ENCODE data around the gene DNAH6. TPM values are rescaled to one million over a fixed set of nuclear protein-coding genes. Genes with fewer than 3 reads are reported as not detected.

DNAH6 gene
- total and polyA plus RNA-seq, 10 of the 15 experiments (the other 5 are each of a cell fraction or from before 2014, with no cell fraction given): 0.07 to 1.0 (median 0.29) TPM

DNA sequence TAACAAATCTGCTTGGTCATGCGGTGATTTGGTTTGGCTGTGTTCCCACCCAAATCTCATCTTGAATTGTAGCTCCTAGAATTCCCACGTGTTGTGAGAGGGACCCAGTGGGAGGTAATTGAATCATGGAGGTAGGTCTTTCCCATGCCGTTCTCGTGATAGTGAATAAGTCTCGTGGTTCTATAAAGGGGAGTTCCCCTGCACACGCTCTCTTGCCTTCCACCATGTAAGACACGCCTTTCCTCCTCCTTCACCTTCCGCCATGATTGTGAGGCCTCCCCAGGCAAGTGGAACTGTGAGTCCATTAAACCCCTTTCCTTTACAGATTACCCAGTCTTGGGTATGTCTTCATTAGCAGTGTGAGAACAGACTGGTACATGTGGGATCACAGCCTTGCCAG is 327.8 kb downstream of the DNAH6 start:
- no peak for ATAC-seq
- no peaks in the 10 kb centered on the region for H3K79me2 ChIP-seq (ENCODE audit: control insufficient read depth, insufficient read depth, low read length)
- CTCF ChIA-PET: no interaction called here

More for the DNA sequence above, 327.8 kb downstream of the DNAH6 start:
- Histone ChIP-seq H3K27ac (ENCODE audit: control insufficient read depth, insufficient read depth) (no peak overlapping the region), H3K4me1 (ENCODE audit: control insufficient read depth, insufficient read depth, low read length) (peaks cover 3% of the 10 kb centered on the region; the same call in 1 of the 2 replicates), H3K36me3 (ENCODE audit: control insufficient read depth in 2 of 2, insufficient read depth in 2 of 2, low read length in 1 of 2) (no peaks in the 10 kb centered on the region), H3K9me3 (replicated peaks; ENCODE audit: control insufficient read depth, insufficient read depth, low read length) (no peaks in the 10 kb centered on the region), H3K4me2 (ENCODE audit: control insufficient read depth, insufficient read depth) (no peak overlapping the region), H3K9ac (ENCODE audit: control insufficient read depth, insufficient read depth, low read length) (no peak overlapping the region), H4K20me1 (ENCODE audit: control insufficient read depth, insufficient read depth) (no peaks in the 10 kb centered on the region), H2AFZ (ENCODE audit: control insufficient read depth, low read depth, low read length) (no peak overlapping the region), H3K27me3 (replicated peaks in 1 of 2; ENCODE audit: control insufficient read depth in 2 of 2, insufficient read depth in 2 of 2, low read length in 1 of 2) (no peaks in the 10 kb centered on the region), H3K4me3 (no peak overlapping the region)
- 56% methylated on average over 8 of the region's 8 CpGs for WGBS (ENCODE audit: insufficient coverage, insufficient replicate concordance, low lambda C conversion rate, missing lambda C conversion rate)
- intact Hi-C loops (cut with micrococcal nuclease; ENCODE audit: unreplicated experiment) (no loop called here), in situ Hi-C loops (cut with MboI) (no loop called here)
- TF ChIP-seq FOS (IDR thresholded peaks at IDR 0.05; ENCODE audit: borderline replicate concordance, extremely low read depth, insufficient read length) (no peak), HDAC2 (IDR thresholded peaks at IDR 0.05) (no peak), GABPA (IDR thresholded peaks at IDR 0.05; ENCODE audit: low read depth) (no peak)
- TF ChIP-seq, protein P1, sequence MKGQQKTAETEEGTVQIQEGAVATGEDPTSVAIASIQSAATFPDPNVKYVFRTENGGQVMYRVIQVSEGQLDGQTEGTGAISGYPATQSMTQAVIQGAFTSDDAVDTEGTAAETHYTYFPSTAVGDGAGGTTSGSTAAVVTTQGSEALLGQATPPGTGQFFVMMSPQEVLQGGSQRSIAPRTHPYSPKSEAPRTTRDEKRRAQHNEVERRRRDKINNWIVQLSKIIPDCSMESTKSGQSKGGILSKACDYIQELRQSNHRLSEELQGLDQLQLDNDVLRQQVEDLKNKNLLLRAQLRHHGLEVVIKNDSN (IDR thresholded peaks at IDR 0.05; ENCODE audit: borderline replicate concordance, extremely low read length, insufficient read depth, low read depth, low read length): no peak
- TF ChIP-seq, protein P2, sequence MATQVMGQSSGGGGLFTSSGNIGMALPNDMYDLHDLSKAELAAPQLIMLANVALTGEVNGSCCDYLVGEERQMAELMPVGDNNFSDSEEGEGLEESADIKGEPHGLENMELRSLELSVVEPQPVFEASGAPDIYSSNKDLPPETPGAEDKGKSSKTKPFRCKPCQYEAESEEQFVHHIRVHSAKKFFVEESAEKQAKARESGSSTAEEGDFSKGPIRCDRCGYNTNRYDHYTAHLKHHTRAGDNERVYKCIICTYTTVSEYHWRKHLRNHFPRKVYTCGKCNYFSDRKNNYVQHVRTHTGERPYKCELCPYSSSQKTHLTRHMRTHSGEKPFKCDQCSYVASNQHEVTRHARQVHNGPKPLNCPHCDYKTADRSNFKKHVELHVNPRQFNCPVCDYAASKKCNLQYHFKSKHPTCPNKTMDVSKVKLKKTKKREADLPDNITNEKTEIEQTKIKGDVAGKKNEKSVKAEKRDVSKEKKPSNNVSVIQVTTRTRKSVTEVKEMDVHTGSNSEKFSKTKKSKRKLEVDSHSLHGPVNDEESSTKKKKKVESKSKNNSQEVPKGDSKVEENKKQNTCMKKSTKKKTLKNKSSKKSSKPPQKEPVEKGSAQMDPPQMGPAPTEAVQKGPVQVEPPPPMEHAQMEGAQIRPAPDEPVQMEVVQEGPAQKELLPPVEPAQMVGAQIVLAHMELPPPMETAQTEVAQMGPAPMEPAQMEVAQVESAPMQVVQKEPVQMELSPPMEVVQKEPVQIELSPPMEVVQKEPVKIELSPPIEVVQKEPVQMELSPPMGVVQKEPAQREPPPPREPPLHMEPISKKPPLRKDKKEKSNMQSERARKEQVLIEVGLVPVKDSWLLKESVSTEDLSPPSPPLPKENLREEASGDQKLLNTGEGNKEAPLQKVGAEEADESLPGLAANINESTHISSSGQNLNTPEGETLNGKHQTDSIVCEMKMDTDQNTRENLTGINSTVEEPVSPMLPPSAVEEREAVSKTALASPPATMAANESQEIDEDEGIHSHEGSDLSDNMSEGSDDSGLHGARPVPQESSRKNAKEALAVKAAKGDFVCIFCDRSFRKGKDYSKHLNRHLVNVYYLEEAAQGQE (IDR thresholded peaks at IDR 0.05; ENCODE audit: low read depth, low read length): no peak
- no TSS peak for BruUV-seq (replicated peaks)
- ChIA-PET POLR2A (no interaction called here), SMC1A (ENCODE audit: uncharacterized antibody, unreplicated experiment) (no interaction called here), RAD21 (ENCODE audit: unreplicated experiment) (no interaction called here)
- no peak for FAIRE-seq
- no peak for DNase-seq (ENCODE audit: low read depth, low spot score)

Measured in GM12878 (cell line).